GM20000 (cell line): ENCODE measurements around the gene ENOSF1.
A peak's percentile ranks its signal among the peaks of the same experiment; 100 is the strongest.

Experiments used
- DNase-seq: peaks from one replicate; pipeline ENCODE4 v3.0.0; 2012; ENCODE audit warnings: low spot score
- TF ChIP-seq, protein P1 (sequence below): IDR thresholded peaks from 2 replicates; pipeline ENCODE4 v1.5.1; 2012; ENCODE audit warnings: mild to moderate bottlenecking, control low read depth; ENCODE audit errors: extremely low read depth, missing control alignments

The ENOSF1 gene

DNA sequence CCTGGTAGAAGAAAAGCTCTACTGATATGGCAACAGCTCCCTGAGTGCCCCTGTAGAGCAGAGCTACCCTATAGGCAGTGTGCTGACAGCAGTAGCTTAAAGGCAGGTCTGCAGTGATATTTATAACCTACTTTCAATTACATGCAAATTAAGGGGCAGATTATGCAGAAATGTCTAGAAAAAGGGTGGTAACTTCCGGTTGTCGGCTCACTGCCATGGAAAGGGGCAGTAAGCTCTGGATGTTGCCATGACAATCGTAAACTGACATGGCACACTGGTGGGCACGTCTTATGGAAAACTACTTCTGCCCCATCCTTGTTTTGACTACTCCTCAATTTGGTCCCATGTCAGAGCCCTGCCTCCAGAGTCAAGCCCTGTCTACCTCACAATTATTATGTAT lies 57.8 kb downstream of the ENOSF1 start:
- TF ChIP-seq, protein P1, sequence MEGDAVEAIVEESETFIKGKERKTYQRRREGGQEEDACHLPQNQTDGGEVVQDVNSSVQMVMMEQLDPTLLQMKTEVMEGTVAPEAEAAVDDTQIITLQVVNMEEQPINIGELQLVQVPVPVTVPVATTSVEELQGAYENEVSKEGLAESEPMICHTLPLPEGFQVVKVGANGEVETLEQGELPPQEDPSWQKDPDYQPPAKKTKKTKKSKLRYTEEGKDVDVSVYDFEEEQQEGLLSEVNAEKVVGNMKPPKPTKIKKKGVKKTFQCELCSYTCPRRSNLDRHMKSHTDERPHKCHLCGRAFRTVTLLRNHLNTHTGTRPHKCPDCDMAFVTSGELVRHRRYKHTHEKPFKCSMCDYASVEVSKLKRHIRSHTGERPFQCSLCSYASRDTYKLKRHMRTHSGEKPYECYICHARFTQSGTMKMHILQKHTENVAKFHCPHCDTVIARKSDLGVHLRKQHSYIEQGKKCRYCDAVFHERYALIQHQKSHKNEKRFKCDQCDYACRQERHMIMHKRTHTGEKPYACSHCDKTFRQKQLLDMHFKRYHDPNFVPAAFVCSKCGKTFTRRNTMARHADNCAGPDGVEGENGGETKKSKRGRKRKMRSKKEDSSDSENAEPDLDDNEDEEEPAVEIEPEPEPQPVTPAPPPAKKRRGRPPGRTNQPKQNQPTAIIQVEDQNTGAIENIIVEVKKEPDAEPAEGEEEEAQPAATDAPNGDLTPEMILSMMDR = no peak
- no peak for DNase-seq

DNA sequence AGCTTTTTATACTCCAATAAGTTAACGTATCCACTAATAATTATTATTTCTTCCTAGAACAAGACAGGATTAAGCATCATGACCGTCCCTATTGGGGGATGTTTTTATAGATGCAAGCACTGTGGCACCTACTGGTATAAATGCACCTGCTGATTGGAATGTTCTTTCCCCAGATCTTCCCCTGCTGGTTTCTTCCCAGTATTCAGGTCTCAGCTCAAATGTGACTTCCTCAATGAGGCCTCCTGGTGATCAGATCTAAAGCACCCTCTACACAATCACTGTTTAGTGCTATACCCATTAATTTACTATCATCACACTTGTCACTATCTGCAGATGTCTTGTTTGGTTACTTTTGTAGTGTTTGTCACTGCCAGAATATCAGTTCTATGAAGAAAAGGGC lies 58.9 kb downstream of the ENOSF1 start:
- TF ChIP-seq, protein P1 = no peak
- no peak for DNase-seq

DNA sequence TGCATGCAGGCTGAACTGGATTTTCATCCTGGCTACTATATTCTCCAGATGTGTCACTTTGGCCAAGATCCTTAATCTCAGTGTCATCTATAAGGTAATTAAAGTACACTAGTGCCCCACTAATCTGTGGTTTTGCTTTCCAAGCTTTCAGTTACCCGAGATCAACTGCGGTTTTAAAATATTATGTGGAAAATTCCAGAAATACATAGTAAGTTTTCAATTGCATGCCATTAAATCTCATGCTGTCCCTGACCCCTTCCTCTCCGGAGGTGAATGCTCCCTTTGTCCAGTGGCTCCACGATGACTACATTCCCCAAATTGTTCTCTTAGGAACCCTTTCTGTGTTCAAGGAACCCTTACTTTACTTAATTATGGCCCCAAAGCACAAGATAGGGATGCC lies 60.3 kb downstream of the ENOSF1 start:
- DNase-seq = no peak
- TF ChIP-seq, protein P1 = no peak

DNA sequence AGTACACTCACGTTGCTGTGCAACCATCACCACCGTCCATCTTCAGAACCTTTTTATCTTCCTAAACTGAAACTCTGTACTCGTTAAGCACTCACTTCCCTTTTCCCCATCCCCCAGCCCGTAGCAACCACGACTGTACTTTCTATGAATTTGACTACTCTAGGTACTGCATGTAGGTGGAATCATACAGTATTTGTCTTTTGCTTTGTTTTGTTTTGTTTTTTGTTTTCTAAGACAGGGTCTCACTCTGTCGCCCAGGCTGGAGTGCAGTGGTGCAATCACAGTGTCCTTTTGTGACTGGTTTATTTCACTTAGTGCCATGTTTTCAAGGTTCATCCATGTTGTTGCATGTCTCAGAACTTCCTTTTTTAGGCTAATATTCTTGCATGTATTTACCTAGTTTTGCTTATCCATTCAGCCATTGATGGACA lies 62.0 kb downstream of the ENOSF1 start:
- DNase-seq = peak; percentile 41
- TF ChIP-seq, protein P1 = no peak

DNA sequence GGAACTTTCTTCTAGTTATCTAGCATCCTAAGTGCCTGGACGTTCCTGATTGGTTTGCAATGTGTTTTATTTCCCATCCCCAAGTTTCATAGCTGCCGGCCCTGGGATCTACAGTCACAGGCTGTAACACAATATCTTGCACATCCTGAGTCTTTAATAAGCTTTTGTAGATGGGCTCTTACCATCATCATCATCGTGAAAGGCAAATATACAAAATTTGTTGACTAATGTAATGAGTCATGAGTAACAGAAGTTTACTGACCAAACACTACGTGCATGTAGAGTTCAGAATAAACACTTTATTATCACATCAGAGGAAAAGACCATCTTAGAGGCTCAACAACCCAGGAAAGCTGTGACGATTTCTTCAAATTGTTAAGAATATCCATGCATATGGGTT lies 63.1 kb downstream of the ENOSF1 start:
- DNase-seq = no peak
- TF ChIP-seq, protein P1 = no peak

DNA sequence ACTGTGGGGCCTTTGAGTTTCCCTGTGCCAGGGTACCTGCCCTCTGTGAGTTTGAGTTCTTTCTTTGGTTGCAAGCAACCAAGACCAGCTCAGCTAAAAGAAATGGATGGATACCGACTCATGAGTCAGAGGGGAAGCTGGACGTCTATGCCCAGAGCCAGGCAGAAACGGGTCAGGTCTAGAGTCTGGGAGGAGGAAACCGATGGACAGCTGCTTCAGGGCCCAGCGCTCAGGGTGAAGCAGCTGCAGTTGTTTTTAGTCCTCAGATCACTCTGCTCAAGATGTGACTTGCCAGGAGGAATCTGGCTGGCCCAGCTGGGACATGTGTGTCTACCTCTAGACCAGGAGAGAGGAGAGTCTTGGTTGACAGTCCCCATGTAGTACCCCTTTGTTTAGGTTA lies 65.1 kb downstream of the ENOSF1 start:
- DNase-seq = no peak
- TF ChIP-seq, protein P1 = no peak

DNA sequence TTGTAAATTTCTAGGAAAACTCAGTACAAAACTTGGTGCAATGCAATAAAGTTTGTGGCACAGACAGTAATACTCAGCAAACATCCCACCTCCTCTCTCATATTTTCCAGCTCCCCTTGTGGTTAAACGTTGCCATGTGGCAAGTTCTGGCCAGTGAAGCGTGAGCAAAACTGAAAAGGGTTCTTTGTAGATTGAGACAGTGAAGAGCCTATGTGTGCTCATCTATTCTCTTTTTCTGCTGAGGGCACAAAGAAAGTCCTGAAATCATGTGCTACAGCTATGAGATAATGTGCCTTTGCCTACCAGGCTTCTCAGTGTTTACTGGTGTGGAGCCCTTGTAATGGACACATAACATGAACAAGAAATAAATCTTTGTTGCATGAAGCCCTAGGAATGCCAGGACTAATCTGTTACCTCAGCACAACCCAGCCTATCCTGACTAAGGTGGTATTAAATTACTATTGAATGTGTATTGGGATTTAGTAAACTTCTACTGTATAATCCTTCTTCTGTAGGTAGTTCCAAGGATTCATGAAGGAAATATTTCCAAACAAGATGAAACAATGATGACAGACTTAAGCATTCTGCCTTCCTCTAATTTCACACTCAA lies 67.9 kb downstream of the ENOSF1 start:
- TF ChIP-seq, protein P1 = no peak

More for the DNA sequence above, 67.9 kb downstream of the ENOSF1 start:
- DNase-seq = no peak
